ENCODE data around the gene TRIM45. TPM values are rescaled to one million over a fixed set of nuclear protein-coding genes. Genes with fewer than 3 reads are reported as not detected.
A peak's percentile ranks its signal among the peaks of the same experiment; 100 is the strongest.

The TRIM45 gene
- polyA plus RNA-seq, 1 of the 3 experiments (the other 2 are of a cell fraction): 7.4 TPM

DNA sequence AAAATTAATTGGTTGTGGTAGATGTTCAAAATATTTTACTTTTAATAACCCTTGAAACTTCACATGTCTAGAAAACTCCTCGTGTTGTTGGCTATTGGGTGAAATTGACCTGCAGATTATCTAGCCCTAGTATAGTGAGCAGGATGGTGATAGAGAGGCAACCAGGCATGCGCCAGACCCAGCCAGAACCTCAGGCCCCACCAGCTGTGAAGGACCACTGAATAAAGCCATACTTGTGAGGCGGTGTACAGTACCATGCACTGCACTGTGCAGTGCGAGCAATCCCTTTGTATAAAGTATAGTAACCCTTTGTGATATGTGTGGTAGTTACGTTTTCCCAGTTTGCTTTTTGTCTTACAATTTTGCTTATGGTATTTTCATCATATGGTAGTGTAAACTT, 53.0 kb downstream of the TRIM45 start:
- POLR2A ChIA-PET: no interaction called here
- Histone ChIP-seq H2AFZ (ENCODE audit: low read depth) (no peak overlapping the region), H3K9me2 (no peaks in the 10 kb centered on the region)

DNA sequence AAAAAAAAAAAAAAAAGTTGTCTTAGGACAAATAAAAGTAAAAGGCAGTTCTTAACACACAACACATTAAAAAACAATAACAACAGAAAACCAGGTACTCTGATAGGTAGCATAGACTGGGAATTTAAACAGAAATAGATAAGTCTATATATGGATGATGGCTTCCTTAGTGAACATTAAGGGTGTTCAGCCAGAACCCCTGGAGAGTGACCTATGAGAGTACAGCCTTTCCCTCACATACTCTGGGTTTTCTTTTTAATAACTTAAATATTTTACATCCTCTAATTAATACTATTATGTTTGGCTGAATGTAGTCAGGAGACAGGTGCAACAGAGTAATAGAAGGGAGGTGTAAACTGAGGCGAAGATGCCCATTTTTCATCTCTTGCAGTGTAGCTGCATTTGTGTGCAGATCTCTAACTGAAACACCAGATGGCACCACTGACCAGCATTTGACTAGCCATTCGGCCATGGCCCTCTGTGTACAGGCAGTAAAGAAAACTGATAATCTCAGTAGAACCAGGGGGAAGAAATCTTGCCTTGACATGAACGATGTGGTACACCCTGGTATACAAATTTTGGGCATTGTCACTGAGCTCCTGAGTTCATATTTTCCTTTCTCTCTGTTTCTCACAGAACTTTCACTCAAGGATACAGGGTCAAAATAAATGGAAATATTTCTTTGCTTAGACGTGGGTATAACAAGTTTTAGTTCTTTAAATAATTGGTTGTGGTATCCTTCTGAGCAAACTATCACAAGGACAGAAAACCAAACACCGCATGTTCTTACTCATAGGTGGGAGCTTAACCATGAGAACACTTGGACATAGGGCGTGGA, 53.8 kb downstream of the TRIM45 start:
- Histone ChIP-seq H3K9me2 (no peaks in the 10 kb centered on the region), H3F3A (replicated peaks; ENCODE audit: insufficient read depth) (no peaks in the 10 kb centered on the region), H3K4me1 (ENCODE audit: control insufficient read depth in 1 of 2, insufficient read depth in 2 of 2, low read depth in 1 of 2, low read length in 1 of 2) (no peaks in the 10 kb centered on the region), H3K27ac (ENCODE audit: low read depth in 2 of 2, low read length in 1 of 2) (no peak overlapping the region), H2AFZ (ENCODE audit: low read depth) (no peak overlapping the region), H3K4me2 (no peak overlapping the region), H3K9ac (no peak overlapping the region), H3K27me3 (ENCODE audit: insufficient read depth) (no peaks in the 10 kb centered on the region), H3K36me3 (replicated peaks in 1 of 2; ENCODE audit: control insufficient read depth in 1 of 2, insufficient read depth in 2 of 2, low read length in 1 of 2) (peaks cover 8 to 12% of the 10 kb centered on the region in 2 experiments), H4K20me1 (ENCODE audit: insufficient read depth) (no peaks in the 10 kb centered on the region), H3K9me3 (no peaks in the 10 kb centered on the region), H3K4me3 (ENCODE audit: low read depth in 2 of 2, low read length in 1 of 2) (no peak overlapping the region; a peak in 1 of 4 replicates), H3K79me2 (ENCODE audit: insufficient read depth) (no peaks in the 10 kb centered on the region)
- ChIA-PET CTCF (interaction anchor here (0.6 to 8.8 kb wide), 57 partner anchors 8 to 1065 kb away, joined by 3 to 128 read pairs (median 4); partner anchors contain the start of genes IGSF3, TRIM45 and TTF2), POLR2A (interaction anchor here (0.8 kb wide), 1 partner anchor 56 kb away, joined by 3 read pairs; no protein-coding TSS in a partner anchor)
- WGBS (ENCODE audit: low lambda C conversion rate): 56% methylated on average over 6 of the region's 6 CpGs
- DNase-seq: peak; percentile 70
- 0 out of 2 replicates have a peak, but pooled peaks have one; percentile 24 for TF ChIP-seq RFX5 (IDR thresholded peaks at IDR 0.05; ENCODE audit: low read length)
- TF ChIP-seq, protein P1, sequence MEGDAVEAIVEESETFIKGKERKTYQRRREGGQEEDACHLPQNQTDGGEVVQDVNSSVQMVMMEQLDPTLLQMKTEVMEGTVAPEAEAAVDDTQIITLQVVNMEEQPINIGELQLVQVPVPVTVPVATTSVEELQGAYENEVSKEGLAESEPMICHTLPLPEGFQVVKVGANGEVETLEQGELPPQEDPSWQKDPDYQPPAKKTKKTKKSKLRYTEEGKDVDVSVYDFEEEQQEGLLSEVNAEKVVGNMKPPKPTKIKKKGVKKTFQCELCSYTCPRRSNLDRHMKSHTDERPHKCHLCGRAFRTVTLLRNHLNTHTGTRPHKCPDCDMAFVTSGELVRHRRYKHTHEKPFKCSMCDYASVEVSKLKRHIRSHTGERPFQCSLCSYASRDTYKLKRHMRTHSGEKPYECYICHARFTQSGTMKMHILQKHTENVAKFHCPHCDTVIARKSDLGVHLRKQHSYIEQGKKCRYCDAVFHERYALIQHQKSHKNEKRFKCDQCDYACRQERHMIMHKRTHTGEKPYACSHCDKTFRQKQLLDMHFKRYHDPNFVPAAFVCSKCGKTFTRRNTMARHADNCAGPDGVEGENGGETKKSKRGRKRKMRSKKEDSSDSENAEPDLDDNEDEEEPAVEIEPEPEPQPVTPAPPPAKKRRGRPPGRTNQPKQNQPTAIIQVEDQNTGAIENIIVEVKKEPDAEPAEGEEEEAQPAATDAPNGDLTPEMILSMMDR (IDR thresholded peaks at IDR 0.05): peak; percentile 89
- no peak for TF ChIP-seq GATA2 (CRISPR knock-in tag; IDR thresholded peaks at IDR 0.05)
- no peak for TF ChIP-seq ELF1 (IDR thresholded peaks at IDR 0.05)
- TF ChIP-seq, protein P2, sequence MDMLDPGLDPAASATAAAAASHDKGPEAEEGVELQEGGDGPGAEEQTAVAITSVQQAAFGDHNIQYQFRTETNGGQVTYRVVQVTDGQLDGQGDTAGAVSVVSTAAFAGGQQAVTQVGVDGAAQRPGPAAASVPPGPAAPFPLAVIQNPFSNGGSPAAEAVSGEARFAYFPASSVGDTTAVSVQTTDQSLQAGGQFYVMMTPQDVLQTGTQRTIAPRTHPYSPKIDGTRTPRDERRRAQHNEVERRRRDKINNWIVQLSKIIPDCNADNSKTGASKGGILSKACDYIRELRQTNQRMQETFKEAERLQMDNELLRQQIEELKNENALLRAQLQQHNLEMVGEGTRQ (IDR thresholded peaks at IDR 0.05; ENCODE audit: borderline replicate concordance, low read depth, low read length): no peak
- TF ChIP-seq SMC3 (IDR thresholded peaks at IDR 0.05; ENCODE audit: low read depth, low read length): peak; percentile 98
- TF ChIP-seq JUND (IDR thresholded peaks at IDR 0.05): no peak
- TF ChIP-seq NRF1 (IDR thresholded peaks at IDR 0.05; ENCODE audit: low read depth, low read length): no peak
- no peak for TF ChIP-seq YY1 (IDR thresholded peaks at IDR 0.05; ENCODE audit: low read depth)
- no peak for TF ChIP-seq RXRA (IDR thresholded peaks at IDR 0.05; ENCODE audit: borderline replicate concordance, low read depth)
- TF ChIP-seq GABPA (IDR thresholded peaks at IDR 0.05; ENCODE audit: low read depth): no peak
- peak; percentile 97 for TF ChIP-seq RAD21 (IDR thresholded peaks at IDR 0.05; ENCODE audit: low read length)
- no peak for TF ChIP-seq TEAD4 (IDR thresholded peaks at IDR 0.05; ENCODE audit: borderline replicate concordance, insufficient read depth)
- peak; percentile 44; the same call in 1 of the 2 replicates for TF ChIP-seq RCOR1 (IDR thresholded peaks at IDR 0.05; ENCODE audit: low read length)
- TF ChIP-seq MEF2A (IDR thresholded peaks at IDR 0.05; ENCODE audit: borderline replicate concordance, low read depth): no peak

More for the DNA sequence above, 53.0 kb downstream of the TRIM45 start:
- H3K27me3 ChIP-seq (ENCODE audit: insufficient read depth): no peaks in the 10 kb centered on the region
- H3K79me2 ChIP-seq (ENCODE audit: insufficient read depth): no peaks in the 10 kb centered on the region
- H3K9me3 ChIP-seq: no peaks in the 10 kb centered on the region
- TF ChIP-seq RXRA (IDR thresholded peaks at IDR 0.05; ENCODE audit: borderline replicate concordance, low read depth) (no peak), SIN3A (IDR thresholded peaks at IDR 0.05; ENCODE audit: borderline replicate concordance, low read depth, low read length) (no peak), NFIC (IDR thresholded peaks at IDR 0.05; ENCODE audit: borderline replicate concordance) (no peak), CHD2 (IDR thresholded peaks at IDR 0.05; ENCODE audit: low read length, partially characterized antibody) (no peak), FOXJ3 (CRISPR knock-in tag; IDR thresholded peaks at IDR 0.05) (no peak)
- TF ChIP-seq, protein P3, sequence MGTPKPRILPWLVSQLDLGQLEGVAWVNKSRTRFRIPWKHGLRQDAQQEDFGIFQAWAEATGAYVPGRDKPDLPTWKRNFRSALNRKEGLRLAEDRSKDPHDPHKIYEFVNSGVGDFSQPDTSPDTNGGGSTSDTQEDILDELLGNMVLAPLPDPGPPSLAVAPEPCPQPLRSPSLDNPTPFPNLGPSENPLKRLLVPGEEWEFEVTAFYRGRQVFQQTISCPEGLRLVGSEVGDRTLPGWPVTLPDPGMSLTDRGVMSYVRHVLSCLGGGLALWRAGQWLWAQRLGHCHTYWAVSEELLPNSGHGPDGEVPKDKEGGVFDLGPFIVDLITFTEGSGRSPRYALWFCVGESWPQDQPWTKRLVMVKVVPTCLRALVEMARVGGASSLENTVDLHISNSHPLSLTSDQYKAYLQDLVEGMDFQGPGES (IDR thresholded peaks at IDR 0.05; ENCODE audit: low read depth, low read length): no peak
- TF ChIP-seq, protein P4, sequence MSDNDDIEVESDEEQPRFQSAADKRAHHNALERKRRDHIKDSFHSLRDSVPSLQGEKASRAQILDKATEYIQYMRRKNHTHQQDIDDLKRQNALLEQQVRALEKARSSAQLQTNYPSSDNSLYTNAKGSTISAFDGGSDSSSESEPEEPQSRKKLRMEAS (IDR thresholded peaks at IDR 0.05; ENCODE audit: low read depth): no peak
- H3K4me1 ChIP-seq (ENCODE audit: control insufficient read depth in 1 of 2, insufficient read depth in 2 of 2, low read depth in 1 of 2, low read length in 1 of 2): no peaks in the 10 kb centered on the region
- no peaks in the 10 kb centered on the region for H4K20me1 ChIP-seq (ENCODE audit: insufficient read depth)
- no peaks in the 10 kb centered on the region for H3F3A ChIP-seq (replicated peaks; ENCODE audit: insufficient read depth)
- H3K36me3 ChIP-seq (replicated peaks in 1 of 2; ENCODE audit: control insufficient read depth in 1 of 2, insufficient read depth in 2 of 2, low read length in 1 of 2): peaks cover 11 to 12% of the 10 kb centered on the region in 2 experiments
- H3K9ac ChIP-seq: no peak overlapping the region
- no peak overlapping the region for H3K4me2 ChIP-seq
- H3K4me3 ChIP-seq (ENCODE audit: low read depth in 2 of 2, low read length in 1 of 2): no peak overlapping the region
- H3K27ac ChIP-seq (ENCODE audit: low read depth in 2 of 2, low read length in 1 of 2): no peak overlapping the region
- WGBS (ENCODE audit: low lambda C conversion rate): 85% methylated on average over 5 of the region's 5 CpGs
- no peak for DNase-seq
- CTCF ChIA-PET: interaction anchor here (0.6 to 8.8 kb wide), 36 partner anchors 10 to 752 kb away, joined by 3 to 128 read pairs (median 5); partner anchors contain the start of genes TRIM45 and TTF2

All from SK-N-SH (cell line).